MCF 10A (cell line): ENCODE data around the gene RSRP1. TPM values are rescaled to one million over a fixed set of nuclear protein-coding genes. Genes with fewer than 3 reads are reported as not detected.

Experiments used
- BruUV-seq: library from RNA; stranded (reverse); fragments of 400-500 nt; replicated peaks from 2 replicates; lab custom pipeline; 2021; lab: Mats Ljungman, UMichigan
- CTCF ChIA-PET: fragments of 300-600 bp; sonication (Branson Sonifier 250); formaldehyde crosslinking; extraction: SDS; loops from one replicate; lab custom pipeline; 2021; ENCODE audit warnings: antibody characterized with exemption, inconsistent platforms; lab: Yijun Ruan, JAX
- POLR2A ChIA-PET: fragments of 300-600, 350-650 bp; sonication (Branson Sonifier 250); formaldehyde crosslinking; extraction: SDS; loops from one replicate; lab custom pipeline; 2020; ENCODE audit warnings: antibody characterized with exemption, inconsistent platforms; lab: Yijun Ruan, JAX
- DNase-seq: peaks from one replicate; pipeline ENCODE4 v3.0.0-alpha.2; 2018; ENCODE audit not compliant: unreplicated experiment
- H3K27ac Mint-ChIP-seq: one replicate; pipeline ENCODE4 v1.8.0; 2022; ENCODE audit warnings: mild to moderate bottlenecking, low read depth, mixed read lengths; ENCODE audit not compliant: unreplicated experiment
- H3K27me3 Mint-ChIP-seq: one replicate; pipeline ENCODE4 v1.8.0; 2022; ENCODE audit warnings: mixed read lengths; ENCODE audit not compliant: insufficient read depth, unreplicated experiment
- H3K36me3 Mint-ChIP-seq: one replicate; pipeline ENCODE4 v1.8.0; 2022; ENCODE audit warnings: mild to moderate bottlenecking, moderate library complexity, mixed read lengths; ENCODE audit not compliant: insufficient read depth, unreplicated experiment
- H3K4me1 Mint-ChIP-seq: one replicate; pipeline ENCODE4 v1.8.0; 2022; ENCODE audit warnings: mixed read lengths; ENCODE audit not compliant: insufficient read depth, unreplicated experiment
- H3K4me3 Mint-ChIP-seq: one replicate; pipeline ENCODE4 v1.8.0; 2022; ENCODE audit warnings: mild to moderate bottlenecking, moderate library complexity, mixed read lengths; ENCODE audit not compliant: unreplicated experiment
- H3K9me3 Mint-ChIP-seq: one replicate; pipeline ENCODE4 v1.8.0; 2022; ENCODE audit warnings: mixed read lengths; ENCODE audit not compliant: unreplicated experiment
- intact Hi-C: fragments of 100-400 bp; cut with micrococcal nuclease; formaldehyde crosslinking; loops from 2 replicates; pipeline ENCODE4 v1.14.1; 2022
- total RNA-seq: library from RNA; stranded (reverse); gene quantifications from 2 replicates; pipeline ENCODE4 v1.2.3, GENCODE V29; 2022
- TF ChIP-seq, protein P1 (sequence below): fragments of 200-600 bp; IDR thresholded peaks from one replicate; pipeline ENCODE4 v1.8.0; 2022; ENCODE audit warnings: antibody characterized with exemption, mild to moderate bottlenecking; ENCODE audit not compliant: unreplicated experiment

The RSRP1 gene
- total RNA-seq, 1 experiment from 2014 or later: 77.2 TPM

DNA sequence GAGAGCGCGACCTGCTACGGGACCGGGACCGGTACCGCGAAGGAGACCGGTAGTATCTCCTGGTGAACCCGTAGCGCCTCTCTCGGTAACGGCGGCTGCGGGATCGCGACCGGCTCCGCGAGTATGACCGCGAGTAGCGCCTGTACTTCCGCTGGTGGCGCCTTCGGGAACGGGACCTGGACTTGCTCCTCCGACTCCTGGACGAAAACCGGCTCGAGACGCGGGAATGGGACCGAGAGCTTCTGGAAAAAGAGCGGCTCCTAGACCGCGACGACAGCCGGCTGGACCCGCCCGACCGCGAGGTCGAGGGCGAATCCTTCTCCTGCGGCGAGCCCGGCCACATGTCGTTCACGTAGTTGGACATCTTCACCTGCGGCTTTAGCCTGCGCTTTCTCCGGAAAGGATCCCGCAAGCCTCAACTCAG, 642 bp downstream of the RSRP1 start:
- Mint-ChIP-seq H3K9me3 (no peaks in the 10 kb centered on the region), H3K27me3 (no peaks in the 10 kb centered on the region), H3K36me3 (peaks cover 69% of the 10 kb centered on the region), H3K4me1 (peaks cover 13% of the 10 kb centered on the region), H3K27ac (peak overlapping the region; percentile 98), H3K4me3 (peak overlapping the region; percentile 93)
- ChIA-PET CTCF (no interaction called here), POLR2A (interaction anchor here (0.7 to 8.9 kb wide), 15 partner anchors 9 to 1763 kb away, joined by 3 to 138 read pairs (median 5); partner anchors contain the start of genes CLIC4, MACO1, SYF2 and TMEM50A)
- no TSS peak for BruUV-seq
- DNase-seq: no peak
- intact Hi-C loops: loop anchor here (10.0 kb wide), 1 partner anchor 548 kb away; no protein-coding TSS in a partner anchor
- TF ChIP-seq, protein P1, sequence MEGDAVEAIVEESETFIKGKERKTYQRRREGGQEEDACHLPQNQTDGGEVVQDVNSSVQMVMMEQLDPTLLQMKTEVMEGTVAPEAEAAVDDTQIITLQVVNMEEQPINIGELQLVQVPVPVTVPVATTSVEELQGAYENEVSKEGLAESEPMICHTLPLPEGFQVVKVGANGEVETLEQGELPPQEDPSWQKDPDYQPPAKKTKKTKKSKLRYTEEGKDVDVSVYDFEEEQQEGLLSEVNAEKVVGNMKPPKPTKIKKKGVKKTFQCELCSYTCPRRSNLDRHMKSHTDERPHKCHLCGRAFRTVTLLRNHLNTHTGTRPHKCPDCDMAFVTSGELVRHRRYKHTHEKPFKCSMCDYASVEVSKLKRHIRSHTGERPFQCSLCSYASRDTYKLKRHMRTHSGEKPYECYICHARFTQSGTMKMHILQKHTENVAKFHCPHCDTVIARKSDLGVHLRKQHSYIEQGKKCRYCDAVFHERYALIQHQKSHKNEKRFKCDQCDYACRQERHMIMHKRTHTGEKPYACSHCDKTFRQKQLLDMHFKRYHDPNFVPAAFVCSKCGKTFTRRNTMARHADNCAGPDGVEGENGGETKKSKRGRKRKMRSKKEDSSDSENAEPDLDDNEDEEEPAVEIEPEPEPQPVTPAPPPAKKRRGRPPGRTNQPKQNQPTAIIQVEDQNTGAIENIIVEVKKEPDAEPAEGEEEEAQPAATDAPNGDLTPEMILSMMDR: no peak

DNA sequence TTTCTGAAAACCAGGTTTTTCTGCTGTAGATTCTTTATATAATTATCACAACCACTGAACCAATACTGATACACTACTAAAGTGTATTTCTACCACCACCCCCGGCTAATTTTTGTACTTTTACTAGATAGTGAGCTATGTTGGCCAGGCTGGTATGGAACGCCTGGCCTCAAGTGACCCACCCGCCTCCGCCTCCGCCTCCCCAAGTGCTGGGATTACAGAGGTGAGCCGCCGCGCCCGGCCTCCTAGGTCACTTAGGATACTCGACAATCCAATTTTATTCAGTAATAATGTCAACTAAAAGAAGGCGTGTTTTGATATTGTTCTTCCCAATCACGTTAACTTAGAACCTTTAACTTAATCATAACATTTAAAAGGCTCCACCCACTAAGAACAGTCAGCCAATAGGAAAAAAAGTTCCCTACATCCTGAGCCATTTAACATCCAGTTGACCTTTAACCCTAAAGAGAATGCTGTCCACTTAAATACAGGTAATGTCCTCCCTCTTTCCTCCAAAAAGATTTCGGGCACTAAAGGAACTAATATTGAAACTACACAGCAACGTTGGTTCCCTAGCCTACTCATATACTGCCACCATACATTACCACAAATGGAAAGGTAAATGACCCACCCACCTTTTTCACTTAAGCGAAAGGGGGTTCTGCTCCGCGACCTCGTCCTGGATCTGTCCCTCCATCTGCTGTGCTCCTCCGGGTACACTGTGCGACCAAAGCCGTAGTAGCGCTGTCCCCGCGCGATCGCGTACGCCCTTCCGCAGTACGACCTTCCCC, 1.2 kb downstream of the RSRP1 start:
- peak overlapping the region; percentile 98 for H3K27ac Mint-ChIP-seq

DNA sequence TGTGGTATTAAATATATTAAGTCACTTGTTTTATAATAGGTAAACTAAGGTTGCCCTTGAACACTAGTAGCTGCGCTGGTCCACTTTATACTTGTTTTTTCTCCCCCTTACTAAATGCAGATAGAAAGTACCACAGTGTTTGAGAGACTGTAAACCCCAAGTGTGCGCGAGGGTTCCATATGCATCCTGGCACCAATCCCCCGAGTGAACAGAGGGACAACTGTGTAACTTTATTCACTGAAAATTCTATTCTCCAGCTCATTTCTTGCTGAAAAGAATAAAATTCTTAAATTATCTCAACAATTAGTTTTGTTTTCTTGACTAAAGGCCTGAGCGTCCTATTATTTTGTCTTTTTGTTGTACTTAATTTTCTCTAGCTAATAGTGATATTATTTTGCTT, 1.9 kb downstream of the RSRP1 start:
- H3K36me3 Mint-ChIP-seq: peaks cover 81% of the 10 kb centered on the region

More for the DNA sequence above, 1.2 kb downstream of the RSRP1 start:
- Mint-ChIP-seq H3K36me3 (peaks cover 75% of the 10 kb centered on the region), H3K27me3 (no peaks in the 10 kb centered on the region), H3K4me3 (peak overlapping the region; percentile 93), H3K4me1 (peaks cover 13% of the 10 kb centered on the region), H3K9me3 (no peaks in the 10 kb centered on the region)
- no TSS peak for BruUV-seq
- POLR2A ChIA-PET: interaction anchor here (0.7 to 8.9 kb wide), 4 partner anchors 14 to 1749 kb away, joined by 4 to 138 read pairs (median 12); partner anchors contain the start of genes SYF2 and TMEM50A
- DNase-seq: peak; percentile 38
- CTCF ChIA-PET: interaction anchor here (0.7 to 1.3 kb wide), 2 partner anchors 275 to 659 kb away, joined by 3 to 5 read pairs; no protein-coding TSS in a partner anchor
- intact Hi-C loops: loop anchor here (10.0 kb wide), 1 partner anchor 549 kb away; no protein-coding TSS in a partner anchor
- TF ChIP-seq, protein P1: no peak

More for the DNA sequence above, 1.9 kb downstream of the RSRP1 start:
- Mint-ChIP-seq H3K9me3 (no peaks in the 10 kb centered on the region), H3K27ac (peak overlapping the region; percentile 98), H3K27me3 (no peaks in the 10 kb centered on the region), H3K4me3 (peak overlapping the region; percentile 93), H3K4me1 (peaks cover 13% of the 10 kb centered on the region)
- intact Hi-C loops: loop anchor here (10.0 kb wide), 1 partner anchor 549 kb away; no protein-coding TSS in a partner anchor
- TF ChIP-seq, protein P1: no peak
- POLR2A ChIA-PET: interaction anchor here (0.6 to 8.9 kb wide), 4 partner anchors 13 to 548 kb away, joined by 3 to 138 read pairs (median 12); partner anchors contain the start of genes SYF2 and TMEM50A
- no peak for DNase-seq
- CTCF ChIA-PET: interaction anchor here (0.6 to 1.3 kb wide), 3 partner anchors 107 to 659 kb away, joined by 3 to 5 read pairs (median 3); no protein-coding TSS in a partner anchor
- no TSS peak for BruUV-seq
